GM21717 (cell line): ENCODE data around the gene APC2.
"Not testable (repeated sequence)": the region's sequence is repeated elsewhere in the genome, so short reads cannot be mapped to it uniquely, and the experiment has no call there.

ENCODE experiments used
- ATAC-seq: cut with Tn5 transposase; IDR thresholded peaks from one replicate; pipeline ENCODE4 v1.9.1; 2021; ENCODE audit warnings: mild to moderate bottlenecking, moderate library complexity; ENCODE audit not compliant: unreplicated experiment

The APC2 gene

GRCh38 chr19:1491114-1491848 lies 41.4 kb downstream of the APC2 start, which contains the start of gene REEP6:
Gene REEP6 (plus strand): TSS chr19:1491181. CDS start chr19:1491270, 89 bp downstream.
- no peak for ATAC-seq

- ATAC-seq: no peak
Observed at GRCh38 chr19:1491849-1492170, 41.9 kb downstream of the APC2 start.

- ATAC-seq: no peak
Observed at GRCh38 chr19:1492474-1493006, 42.6 kb downstream of the APC2 start.

GRCh38 chr19:1494115-1494815 lies 44.3 kb downstream of the APC2 start:
- ATAC-seq: no peak

- ATAC-seq: no peak
Observed at GRCh38 chr19:1495051-1495798, 45.3 kb downstream of the APC2 start.

GRCh38 chr19:1495799-1496713 lies 46.1 kb downstream of the APC2 start:
- ATAC-seq: no peak

- no peak for ATAC-seq
Observed at GRCh38 chr19:1496714-1497577, 47.0 kb downstream of the APC2 start.

GRCh38 chr19:1497578-1498235 lies 47.8 kb downstream of the APC2 start:
- ATAC-seq: no peak

GRCh38 chr19:1499231-1499630 lies 49.3 kb downstream of the APC2 start:
- not testable (repeated sequence) for ATAC-seq

- no peak for ATAC-seq
Observed at GRCh38 chr19:1501200-1501595, 51.3 kb downstream of the APC2 start.

GRCh38 chr19:1502433-1503088 lies 52.6 kb downstream of the APC2 start:
- ATAC-seq: no peak

GRCh38 chr19:1503089-1503924 lies 53.4 kb downstream of the APC2 start:
- no peak for ATAC-seq

GRCh38 chr19:1503925-1504773 lies 54.2 kb downstream of the APC2 start:
- ATAC-seq: no peak

GRCh38 chr19:1505012-1505411 lies 55.1 kb downstream of the APC2 start:
- ATAC-seq: no peak

- ATAC-seq: no peak
Observed at GRCh38 chr19:1505991-1506881, 56.3 kb downstream of the APC2 start.

- ATAC-seq: no peak
Observed at GRCh38 chr19:1507192-1507660, 57.3 kb downstream of the APC2 start.
